Caco-2 (cell line): ENCODE measurements around the gene AAMDC. TPM values are rescaled to one million over a fixed set of nuclear protein-coding genes. Genes with fewer than 3 reads are reported as not detected.
A peak's percentile ranks its signal among the peaks of the same experiment; 100 is the strongest.

Experiments
- BruUV-seq: library from RNA; stranded (reverse); fragments of 400-500 nt; replicated peaks from 2 replicates; lab custom pipeline; 2021; lab: Mats Ljungman, UMichigan
- CTCF ChIA-PET: fragments of 300-600 bp; sonication (Branson Sonifier 250); formaldehyde crosslinking; loops from one replicate; lab custom pipeline; 2022; ENCODE audit warnings: antibody characterized with exemption; lab: Charles Lee
- POLR2A ChIA-PET: fragments of 300-600 bp; sonication (Branson Sonifier 250); formaldehyde crosslinking; loops from one replicate; lab custom pipeline; 2022; ENCODE audit warnings: antibody characterized with exemption; lab: Charles Lee
- DNase-seq, 2 experiments: peaks; one replicate each; pipeline versions ENCODE4 v3.0.0 to v3.0.0-alpha.2; 2020 to 2022
- H3K27me3 ChIP-seq: replicated peaks from 2 replicates; pipeline ENCODE4 v1.6.0; 2011; ENCODE audit warnings: low read length; ENCODE audit not compliant: control insufficient read depth, insufficient read depth
- H3K36me3 ChIP-seq: 2 replicates; pipeline ENCODE4 v1.5.1; 2011; ENCODE audit warnings: low read length; ENCODE audit not compliant: control insufficient read depth, insufficient read depth
- H3K4me1 ChIP-seq: fragments of 250-450 bp; sonication (Bioruptor Pico); 2 replicates; pipeline ENCODE4 v1.5.1; 2020; ENCODE audit warnings: mild to moderate bottlenecking
- H3K4me3 ChIP-seq: 2 replicates; pipeline ENCODE4 v1.5.1; 2011; ENCODE audit warnings: low read depth, mild to moderate bottlenecking, control low read depth, low read length
- H3K9me3 ChIP-seq: fragments of 250-450 bp; sonication (Bioruptor Pico); 2 replicates; pipeline ENCODE4 v1.5.1; 2020; ENCODE audit warnings: mild to moderate bottlenecking, moderate library complexity
- H3K27ac Mint-ChIP-seq: one replicate; pipeline ENCODE4 v1.8.0; 2022; ENCODE audit warnings: mixed read lengths; ENCODE audit not compliant: unreplicated experiment
- H3K27me3 Mint-ChIP-seq: one replicate; pipeline ENCODE4 v1.8.0; 2022; ENCODE audit warnings: mixed read lengths; ENCODE audit not compliant: insufficient read depth, unreplicated experiment
- H3K36me3 Mint-ChIP-seq: one replicate; pipeline ENCODE4 v1.8.0; 2022; ENCODE audit warnings: mild to moderate bottlenecking, mixed read lengths; ENCODE audit not compliant: insufficient read depth, unreplicated experiment
- H3K4me1 Mint-ChIP-seq: one replicate; pipeline ENCODE4 v1.8.0; 2022; ENCODE audit warnings: low read depth, mixed read lengths; ENCODE audit not compliant: unreplicated experiment
- H3K4me3 Mint-ChIP-seq: one replicate; pipeline ENCODE4 v1.8.0; 2022; ENCODE audit warnings: mild to moderate bottlenecking, moderate library complexity, mixed read lengths; ENCODE audit not compliant: unreplicated experiment
- H3K9me3 Mint-ChIP-seq: one replicate; pipeline ENCODE4 v1.8.0; 2022; ENCODE audit warnings: mixed read lengths; ENCODE audit not compliant: unreplicated experiment
- CTCF ChIP-seq, 2 experiments: fragments of 200-600 bp in 1 of 2; IDR thresholded peaks; 1 replicate in 1 of 2; 2 replicates in 1 of 2; pipeline versions ENCODE4 v1.5.1 to v1.8.0; 2011 to 2022; ENCODE audit warnings: antibody characterized with exemption in 1 of 2, control low read depth in 1 of 2, inconsistent platforms in 1 of 2, low read depth in 1 of 2, low read length in 1 of 2, mild to moderate bottlenecking in 1 of 2, moderate library complexity in 1 of 2; ENCODE audit not compliant: insufficient read depth in 1 of 2, severe bottlenecking in 1 of 2, unreplicated experiment in 1 of 2
- intact Hi-C: fragments of 100-400 bp; cut with micrococcal nuclease; formaldehyde crosslinking; loops from one replicate; pipeline ENCODE4 v1.10.0; 2022; ENCODE audit not compliant: unreplicated experiment
- total RNA-seq: library from RNA; stranded (reverse); gene quantifications from 2 replicates; pipeline ENCODE4 v1.2.3, GENCODE V29; 2022

Gene AAMDC
- total RNA-seq, 1 experiment from 2014 or later: 89.7 TPM

- Mint-ChIP-seq H3K4me1 (peaks cover 49% of the 10 kb centered on the region), H3K36me3 (peaks cover 45% of the 10 kb centered on the region), H3K9me3 (peaks cover 26% of the 10 kb centered on the region), H3K4me3 (no peak overlapping the region), H3K27me3 (no peaks in the 10 kb centered on the region), H3K27ac (peak overlapping the region; percentile 66)
- Histone ChIP-seq H3K4me3 (no peak overlapping the region), H3K4me1 (peaks cover 18% of the 10 kb centered on the region), H3K36me3 (peaks cover 9% of the 10 kb centered on the region; the same call in 1 of the 2 replicates), H3K27me3 (no peaks in the 10 kb centered on the region), H3K9me3 (peaks cover 27% of the 10 kb centered on the region)
- DNase-seq: no peak
- intact Hi-C loops: no loop called here
- CTCF ChIA-PET: no interaction called here
- BruUV-seq: no TSS peak
- POLR2A ChIA-PET: interaction anchor here (0.8 to 1.0 kb wide), 2 partner anchors 12 to 206 kb away, joined by 3 to 6 read pairs; no protein-coding TSS in a partner anchor
- TF ChIP-seq CTCF (IDR thresholded peaks at IDR 0.05; ENCODE audit: insufficient read depth in 1 of 2, low read depth in 1 of 2, low read length in 1 of 2, severe bottlenecking in 1 of 2, unreplicated experiment in 1 of 2): no peak
Measured at GRCh38 chr11:77789061-77789730, 31.7 kb upstream of the AAMDC start.

- POLR2A ChIA-PET: interaction anchor here (0.8 to 1.0 kb wide), 2 partner anchors 11 to 205 kb away, joined by 3 to 6 read pairs; no protein-coding TSS in a partner anchor
- Histone ChIP-seq H3K4me3 (no peak overlapping the region), H3K36me3 (peaks cover 9% of the 10 kb centered on the region; the same call in 1 of the 2 replicates), H3K4me1 (peaks cover 21% of the 10 kb centered on the region), H3K27me3 (no peaks in the 10 kb centered on the region), H3K9me3 (peaks cover 27% of the 10 kb centered on the region)
- no peak for DNase-seq
- H3K27ac Mint-ChIP-seq: peak overlapping the region; percentile 9
- peaks cover 52% of the 10 kb centered on the region for H3K4me1 Mint-ChIP-seq
- CTCF ChIA-PET: no interaction called here
- no peak overlapping the region for H3K4me3 Mint-ChIP-seq
- H3K9me3 Mint-ChIP-seq: peaks cover 26% of the 10 kb centered on the region
- H3K27me3 Mint-ChIP-seq: no peaks in the 10 kb centered on the region
- no TSS peak for BruUV-seq
- intact Hi-C loops: no loop called here
- no peak for TF ChIP-seq CTCF (IDR thresholded peaks at IDR 0.05; ENCODE audit: insufficient read depth in 1 of 2, low read depth in 1 of 2, low read length in 1 of 2, severe bottlenecking in 1 of 2, unreplicated experiment in 1 of 2)
- H3K36me3 Mint-ChIP-seq: peaks cover 44% of the 10 kb centered on the region
Measured at GRCh38 chr11:77789731-77790476, 31.0 kb upstream of the AAMDC start.

- no peaks in the 10 kb centered on the region for H3K27me3 Mint-ChIP-seq
- peaks cover 51% of the 10 kb centered on the region for H3K4me1 Mint-ChIP-seq
Measured at GRCh38 chr11:77791301-77791700, 29.6 kb upstream of the AAMDC start.

More at GRCh38 chr11:77791301-77791700, 29.6 kb upstream of the AAMDC start:
- Histone ChIP-seq H3K4me3 (no peak overlapping the region), H3K36me3 (peaks cover 9% of the 10 kb centered on the region; the same call in 1 of the 2 replicates), H3K4me1 (peaks cover 22% of the 10 kb centered on the region), H3K27me3 (no peaks in the 10 kb centered on the region), H3K9me3 (peaks cover 27% of the 10 kb centered on the region)
- H3K36me3 Mint-ChIP-seq: peaks cover 48% of the 10 kb centered on the region
- POLR2A ChIA-PET: no interaction called here
- TF ChIP-seq CTCF (IDR thresholded peaks at IDR 0.05; ENCODE audit: insufficient read depth in 1 of 2, low read depth in 1 of 2, low read length in 1 of 2, severe bottlenecking in 1 of 2, unreplicated experiment in 1 of 2): no peak
- no peak overlapping the region for H3K27ac Mint-ChIP-seq
- CTCF ChIA-PET: no interaction called here
- intact Hi-C loops: no loop called here
- DNase-seq: no peak
- no TSS peak for BruUV-seq
- H3K9me3 Mint-ChIP-seq: peaks cover 26% of the 10 kb centered on the region
- H3K4me3 Mint-ChIP-seq: no peak overlapping the region
